ENCODE results near the gene GP2. TPM values are rescaled to one million over a fixed set of nuclear protein-coding genes. Genes with fewer than 3 reads are reported as not detected.

Gene GP2
- total RNA-seq, 2 experiments from 2014 or later: not detected

DNA sequence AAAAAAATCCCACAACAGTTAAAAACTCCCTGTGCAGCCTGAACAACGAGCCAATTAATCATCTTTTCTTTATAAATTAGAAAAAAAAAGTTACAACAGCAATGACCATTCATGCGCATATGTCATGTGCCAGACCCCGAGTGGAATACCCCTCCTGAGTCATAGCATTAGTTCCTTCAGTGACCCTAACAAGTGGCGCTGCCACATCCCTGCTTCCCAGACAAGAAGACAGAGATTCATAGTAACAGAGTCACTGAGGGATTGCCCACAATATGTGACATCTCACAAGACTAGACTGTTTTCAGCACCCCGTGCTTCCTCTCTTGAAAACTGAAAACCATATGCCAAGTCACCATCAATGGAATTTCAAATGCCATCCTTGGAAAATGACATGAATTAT, 17.3 kb upstream of the GP2 start:
- Mint-ChIP-seq H3K36me3 (ENCODE audit: low read depth) (no peaks in the 10 kb centered on the region), H3K27ac (no peak overlapping the region), H3K27me3 (peaks cover 7% of the 10 kb centered on the region), H3K4me3 (no peak overlapping the region), H3K9me3 (no peaks in the 10 kb centered on the region), H3K4me1 (ENCODE audit: low read depth) (no peaks in the 10 kb centered on the region)
- Histone ChIP-seq H3K4me1 (ENCODE audit: insufficient read depth, low read length) (no peaks in the 10 kb centered on the region), H3K4me3 (ENCODE audit: low read length) (no peak overlapping the region), H3K27me3 (ENCODE audit: control insufficient read depth in 1 of 2, insufficient read depth in 2 of 2, low read length in 2 of 2) (no peaks in the 10 kb centered on the region), H3K27ac (ENCODE audit: low read depth in 1 of 2, low read length in 2 of 2) (no peak overlapping the region), H3K9me3 (ENCODE audit: control insufficient read depth in 1 of 2, insufficient read depth in 1 of 2, low read length in 2 of 2) (peaks cover 0 to 9% of the 10 kb centered on the region in 2 experiments), H3K36me3 (ENCODE audit: insufficient read depth, low read length) (no peaks in the 10 kb centered on the region)
- TF ChIP-seq, protein P1, sequence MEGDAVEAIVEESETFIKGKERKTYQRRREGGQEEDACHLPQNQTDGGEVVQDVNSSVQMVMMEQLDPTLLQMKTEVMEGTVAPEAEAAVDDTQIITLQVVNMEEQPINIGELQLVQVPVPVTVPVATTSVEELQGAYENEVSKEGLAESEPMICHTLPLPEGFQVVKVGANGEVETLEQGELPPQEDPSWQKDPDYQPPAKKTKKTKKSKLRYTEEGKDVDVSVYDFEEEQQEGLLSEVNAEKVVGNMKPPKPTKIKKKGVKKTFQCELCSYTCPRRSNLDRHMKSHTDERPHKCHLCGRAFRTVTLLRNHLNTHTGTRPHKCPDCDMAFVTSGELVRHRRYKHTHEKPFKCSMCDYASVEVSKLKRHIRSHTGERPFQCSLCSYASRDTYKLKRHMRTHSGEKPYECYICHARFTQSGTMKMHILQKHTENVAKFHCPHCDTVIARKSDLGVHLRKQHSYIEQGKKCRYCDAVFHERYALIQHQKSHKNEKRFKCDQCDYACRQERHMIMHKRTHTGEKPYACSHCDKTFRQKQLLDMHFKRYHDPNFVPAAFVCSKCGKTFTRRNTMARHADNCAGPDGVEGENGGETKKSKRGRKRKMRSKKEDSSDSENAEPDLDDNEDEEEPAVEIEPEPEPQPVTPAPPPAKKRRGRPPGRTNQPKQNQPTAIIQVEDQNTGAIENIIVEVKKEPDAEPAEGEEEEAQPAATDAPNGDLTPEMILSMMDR (IDR thresholded peaks at IDR 0.05): no peak
- CTCF ChIA-PET: no interaction called here
- POLR2A ChIA-PET: no interaction called here
- intact Hi-C loops (cut with DNase I, micrococcal nuclease): no loop called here
- DNase-seq (no peak), ATAC-seq (ENCODE audit: poor library complexity) (no peak)

DNA sequence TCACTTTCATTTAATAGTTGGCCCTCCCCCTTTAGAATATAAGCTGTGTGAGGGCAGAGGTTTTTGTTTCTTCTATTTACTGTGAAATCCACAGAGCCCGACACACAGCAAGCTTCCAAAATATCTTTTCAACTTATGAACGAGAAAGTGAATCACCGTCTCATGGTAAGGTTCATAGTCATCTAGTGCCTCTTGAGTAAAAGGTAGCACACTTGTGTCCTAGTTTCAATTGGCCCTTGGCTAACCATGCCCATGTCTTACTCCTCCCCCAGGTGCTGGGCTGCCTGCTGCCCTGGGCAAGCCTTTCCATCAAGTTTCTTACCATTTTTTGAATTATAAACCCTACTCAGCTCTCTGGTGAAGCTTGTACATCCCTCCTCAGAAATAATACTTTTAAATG, 12.4 kb upstream of the GP2 start:
- H3K36me3 ChIP-seq (ENCODE audit: insufficient read depth, low read length): no peaks in the 10 kb centered on the region
- no peaks in the 10 kb centered on the region for H3K4me1 ChIP-seq (ENCODE audit: insufficient read depth, low read length)
- H3K27ac Mint-ChIP-seq: no peak overlapping the region
- no peaks in the 10 kb centered on the region for H3K36me3 Mint-ChIP-seq (ENCODE audit: low read depth)
- no peaks in the 10 kb centered on the region for H3K27me3 ChIP-seq (ENCODE audit: control insufficient read depth in 1 of 2, insufficient read depth in 2 of 2, low read length in 2 of 2)
- H3K4me3 ChIP-seq (ENCODE audit: low read length): no peak overlapping the region
- POLR2A ChIA-PET: no interaction called here
- no peaks in the 10 kb centered on the region for H3K9me3 ChIP-seq (ENCODE audit: control insufficient read depth in 1 of 2, insufficient read depth in 1 of 2, low read length in 2 of 2)
- peaks cover 14% of the 10 kb centered on the region for H3K27me3 Mint-ChIP-seq
- intact Hi-C loops (cut with DNase I, micrococcal nuclease): no loop called here
- no peak for DNase-seq
- no peaks in the 10 kb centered on the region for H3K9me3 Mint-ChIP-seq
- H3K27ac ChIP-seq (ENCODE audit: low read depth in 1 of 2, low read length in 2 of 2): no peak overlapping the region
- TF ChIP-seq, protein P1 (IDR thresholded peaks at IDR 0.05): no peak
- CTCF ChIA-PET: no interaction called here
- H3K4me1 Mint-ChIP-seq (ENCODE audit: low read depth): no peaks in the 10 kb centered on the region
- no peak for ATAC-seq (ENCODE audit: poor library complexity)
- H3K4me3 Mint-ChIP-seq: no peak overlapping the region

DNA sequence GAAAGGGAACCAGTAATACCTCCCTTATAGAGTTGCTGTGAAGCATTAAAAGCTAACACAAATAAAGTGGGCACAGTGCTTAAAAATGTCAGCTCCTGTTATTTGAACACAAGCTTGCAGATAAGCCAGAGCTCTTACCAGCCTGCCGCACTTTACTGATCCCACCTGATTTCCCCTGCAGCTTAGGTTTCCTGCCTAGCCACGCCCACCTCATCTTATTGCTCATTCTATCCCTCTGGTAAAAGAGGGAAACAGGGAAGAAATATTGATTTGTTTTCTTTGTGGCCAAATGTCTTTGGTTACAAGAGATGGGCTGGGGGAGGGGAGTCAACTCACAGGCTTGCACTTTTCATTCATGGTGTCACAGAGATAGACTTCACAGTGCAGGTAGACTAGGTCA, 9.6 kb upstream of the GP2 start:
- H3K4me1 Mint-ChIP-seq (ENCODE audit: low read depth): no peaks in the 10 kb centered on the region
- POLR2A ChIA-PET: no interaction called here

More for the DNA sequence above, 9.6 kb upstream of the GP2 start:
- Mint-ChIP-seq H3K27ac (no peak overlapping the region), H3K36me3 (ENCODE audit: low read depth) (no peaks in the 10 kb centered on the region), H3K27me3 (peaks cover 14% of the 10 kb centered on the region), H3K9me3 (no peaks in the 10 kb centered on the region), H3K4me3 (no peak overlapping the region)
- Histone ChIP-seq H3K9me3 (ENCODE audit: control insufficient read depth in 1 of 2, insufficient read depth in 1 of 2, low read length in 2 of 2) (no peaks in the 10 kb centered on the region), H3K4me3 (ENCODE audit: low read length) (no peak overlapping the region), H3K36me3 (ENCODE audit: insufficient read depth, low read length) (no peaks in the 10 kb centered on the region), H3K27ac (ENCODE audit: low read depth in 1 of 2, low read length in 2 of 2) (no peak overlapping the region), H3K4me1 (ENCODE audit: insufficient read depth, low read length) (no peaks in the 10 kb centered on the region), H3K27me3 (ENCODE audit: control insufficient read depth in 1 of 2, insufficient read depth in 2 of 2, low read length in 2 of 2) (no peaks in the 10 kb centered on the region)
- no peak for DNase-seq
- TF ChIP-seq, protein P1 (IDR thresholded peaks at IDR 0.05): no peak
- intact Hi-C loops (cut with DNase I, micrococcal nuclease): no loop called here
- CTCF ChIA-PET: no interaction called here
- no peak for ATAC-seq (ENCODE audit: poor library complexity)
